ENCODE results near the gene PATL2. TPM values are rescaled to one million over a fixed set of nuclear protein-coding genes. Genes with fewer than 3 reads are reported as not detected.
A peak's percentile ranks its signal among the peaks of the same experiment; 100 is the strongest.

Gene PATL2
- total RNA-seq, 1 donor from 2014 or later = 0.40 TPM

- peaks cover 32% of the 10 kb centered on the region for H3K27me3 Mint-ChIP-seq (ENCODE audit: unreplicated experiment)
- no peaks in the 10 kb centered on the region for H3K36me3 Mint-ChIP-seq (ENCODE audit: unreplicated experiment)
- H3K27ac Mint-ChIP-seq (ENCODE audit: unreplicated experiment) = no peak overlapping the region
- peaks cover 2% of the 10 kb centered on the region for H3K4me1 Mint-ChIP-seq (ENCODE audit: unreplicated experiment)
- no peaks in the 10 kb centered on the region for H3K9me3 Mint-ChIP-seq (ENCODE audit: unreplicated experiment)
- TF ChIP-seq, protein P1, sequence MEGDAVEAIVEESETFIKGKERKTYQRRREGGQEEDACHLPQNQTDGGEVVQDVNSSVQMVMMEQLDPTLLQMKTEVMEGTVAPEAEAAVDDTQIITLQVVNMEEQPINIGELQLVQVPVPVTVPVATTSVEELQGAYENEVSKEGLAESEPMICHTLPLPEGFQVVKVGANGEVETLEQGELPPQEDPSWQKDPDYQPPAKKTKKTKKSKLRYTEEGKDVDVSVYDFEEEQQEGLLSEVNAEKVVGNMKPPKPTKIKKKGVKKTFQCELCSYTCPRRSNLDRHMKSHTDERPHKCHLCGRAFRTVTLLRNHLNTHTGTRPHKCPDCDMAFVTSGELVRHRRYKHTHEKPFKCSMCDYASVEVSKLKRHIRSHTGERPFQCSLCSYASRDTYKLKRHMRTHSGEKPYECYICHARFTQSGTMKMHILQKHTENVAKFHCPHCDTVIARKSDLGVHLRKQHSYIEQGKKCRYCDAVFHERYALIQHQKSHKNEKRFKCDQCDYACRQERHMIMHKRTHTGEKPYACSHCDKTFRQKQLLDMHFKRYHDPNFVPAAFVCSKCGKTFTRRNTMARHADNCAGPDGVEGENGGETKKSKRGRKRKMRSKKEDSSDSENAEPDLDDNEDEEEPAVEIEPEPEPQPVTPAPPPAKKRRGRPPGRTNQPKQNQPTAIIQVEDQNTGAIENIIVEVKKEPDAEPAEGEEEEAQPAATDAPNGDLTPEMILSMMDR (IDR thresholded peaks at IDR 0.05) = no peak
- H3K4me3 Mint-ChIP-seq (ENCODE audit: unreplicated experiment) = no peak overlapping the region
- DNase-seq (ENCODE audit: extremely low spot score, unreplicated experiment) = no peak
These were observed 42.2 kb downstream of the PATL2 start for GRCh38 chr15:44668921-44669320.

DNA sequence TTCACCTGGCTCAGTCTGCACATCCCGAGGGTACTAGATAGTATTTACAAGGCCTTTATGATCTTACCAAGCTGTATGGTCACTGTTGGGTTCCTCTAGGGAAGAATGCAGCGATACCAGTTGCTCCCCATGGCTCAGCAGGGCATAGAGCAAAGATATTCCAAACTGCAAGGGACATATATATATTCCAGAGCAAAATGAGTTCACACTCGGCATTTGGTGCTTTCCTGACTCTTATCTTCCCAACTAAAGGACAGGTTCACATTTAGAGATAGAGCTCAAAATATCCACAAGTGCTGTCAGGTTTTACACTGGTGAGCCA, 44.1 kb downstream of the PATL2 start:
- Mint-ChIP-seq H3K4me3 (ENCODE audit: unreplicated experiment) (no peak overlapping the region), H3K27me3 (ENCODE audit: unreplicated experiment) (peaks cover 23% of the 10 kb centered on the region), H3K9me3 (ENCODE audit: unreplicated experiment) (no peaks in the 10 kb centered on the region), H3K36me3 (ENCODE audit: unreplicated experiment) (no peaks in the 10 kb centered on the region), H3K4me1 (ENCODE audit: unreplicated experiment) (peaks cover 11% of the 10 kb centered on the region), H3K27ac (ENCODE audit: unreplicated experiment) (no peak overlapping the region)
- no peak for DNase-seq (ENCODE audit: extremely low spot score, unreplicated experiment)
- TF ChIP-seq, protein P1 (IDR thresholded peaks at IDR 0.05) = no peak

DNA sequence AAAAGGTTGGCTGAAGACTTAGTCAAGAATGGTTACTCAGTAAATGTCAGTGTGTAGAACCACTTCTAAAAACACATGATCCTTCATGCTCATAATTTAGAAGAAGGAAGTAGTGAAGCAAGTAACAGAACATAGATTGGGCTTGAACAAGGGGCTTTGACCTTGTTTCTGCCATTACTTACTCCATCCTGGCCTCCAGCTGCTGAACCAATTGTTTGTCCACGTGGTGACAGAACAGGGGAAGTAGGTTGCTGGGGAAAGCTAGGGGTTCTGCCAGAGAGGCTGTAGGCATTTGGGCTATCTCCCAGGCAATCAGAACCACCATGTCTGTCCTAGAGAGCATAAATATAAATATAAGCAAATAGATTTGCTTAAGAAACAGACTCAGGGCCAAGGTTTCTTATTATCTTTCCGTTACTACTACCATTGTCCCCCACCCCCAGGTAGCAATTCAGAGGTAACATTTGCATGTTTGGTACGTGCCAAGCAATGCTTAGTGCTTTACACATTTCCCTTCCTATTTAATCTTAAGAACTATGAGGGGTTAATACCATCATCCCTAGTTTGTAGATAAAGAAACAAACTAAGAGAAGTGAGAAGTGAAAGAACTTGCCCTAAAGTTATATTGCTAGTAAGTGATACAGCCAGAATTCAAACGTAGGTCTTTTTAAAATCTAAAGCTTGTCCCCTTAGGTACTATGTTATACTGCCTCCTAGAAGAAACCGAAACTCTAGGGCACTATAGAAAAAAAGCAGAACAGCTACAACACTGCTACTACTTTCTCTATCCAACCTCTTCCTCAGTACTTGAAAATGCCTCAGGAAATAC, 44.7 kb downstream of the PATL2 start:
- no peak for DNase-seq (ENCODE audit: extremely low spot score, unreplicated experiment)
- H3K9me3 Mint-ChIP-seq (ENCODE audit: unreplicated experiment) = no peaks in the 10 kb centered on the region
- peaks cover 15% of the 10 kb centered on the region for H3K4me1 Mint-ChIP-seq (ENCODE audit: unreplicated experiment)
- TF ChIP-seq, protein P1 (IDR thresholded peaks at IDR 0.05) = no peak
- peaks cover 17% of the 10 kb centered on the region for H3K27me3 Mint-ChIP-seq (ENCODE audit: unreplicated experiment)
- H3K27ac Mint-ChIP-seq (ENCODE audit: unreplicated experiment) = no peak overlapping the region
- no peaks in the 10 kb centered on the region for H3K36me3 Mint-ChIP-seq (ENCODE audit: unreplicated experiment)
- no peak overlapping the region for H3K4me3 Mint-ChIP-seq (ENCODE audit: unreplicated experiment)

DNA sequence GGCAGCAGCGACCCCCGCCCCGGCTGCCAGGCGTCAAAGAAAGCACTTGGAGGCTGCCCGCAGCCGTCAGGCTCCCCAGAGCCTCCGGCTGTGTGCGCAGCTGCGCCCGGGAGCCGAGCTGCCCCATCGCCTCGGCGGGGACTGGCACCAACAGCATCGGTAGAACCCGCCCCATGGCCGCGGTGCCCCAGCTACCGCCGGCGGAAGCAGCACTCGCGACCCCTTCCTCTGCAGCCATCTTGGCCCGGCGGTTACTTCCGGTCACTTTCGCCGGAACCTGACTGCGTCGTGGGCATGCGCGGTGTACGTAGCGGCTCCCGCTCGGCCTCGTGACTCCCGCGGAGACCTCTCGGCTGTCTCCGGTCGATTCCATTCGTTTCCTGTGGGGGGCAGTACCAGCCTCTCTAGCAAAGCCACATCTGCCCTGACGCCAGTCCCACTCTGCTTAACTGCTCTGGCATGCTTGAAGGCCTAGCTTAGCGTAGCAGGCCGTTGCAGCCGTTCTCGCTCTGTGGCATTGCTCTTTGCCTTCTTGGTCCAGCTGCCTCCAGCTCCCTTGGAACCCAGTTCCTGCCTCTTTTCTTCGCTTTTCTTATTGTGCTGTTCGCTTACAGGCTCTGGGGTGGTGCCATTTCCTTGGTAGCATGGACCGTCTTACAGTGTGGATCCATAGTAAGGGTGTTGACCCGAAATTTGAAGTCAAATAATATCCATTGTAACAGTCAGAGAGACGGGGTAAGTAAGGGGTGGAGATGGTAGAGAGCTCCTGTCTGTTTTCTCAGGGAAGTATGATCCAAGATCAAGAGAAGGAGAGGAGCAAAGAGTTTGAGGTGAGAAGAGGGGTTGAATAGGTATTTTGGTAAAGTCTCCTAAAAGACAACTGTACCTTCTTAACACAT, 47.5 kb downstream of the PATL2 start, which contains the start of gene SPG11:
TSS of gene SPG11 (minus strand) at position 253 of the 899 bp plus-strand sequence. CDS start at position 238, 15 bp downstream.
- peak; percentile 99 for DNase-seq (ENCODE audit: extremely low spot score, unreplicated experiment)
- H3K27me3 Mint-ChIP-seq (ENCODE audit: unreplicated experiment) = peaks cover 11% of the 10 kb centered on the region
- peaks cover 9% of the 10 kb centered on the region for H3K36me3 Mint-ChIP-seq (ENCODE audit: unreplicated experiment)
- peak within 1 kb of the TSS; percentile 96 for H3K27ac Mint-ChIP-seq (ENCODE audit: unreplicated experiment)
- peak within 1 kb of the TSS; percentile 98 for H3K4me3 Mint-ChIP-seq (ENCODE audit: unreplicated experiment)
- TF ChIP-seq, protein P1 (IDR thresholded peaks at IDR 0.05) = peak; percentile 96
- H3K9me3 Mint-ChIP-seq (ENCODE audit: unreplicated experiment) = no peaks in the 10 kb centered on the region
- H3K4me1 Mint-ChIP-seq (ENCODE audit: unreplicated experiment) = peaks cover 15% of the 10 kb centered on the region
